Medulla oblongata (tissue), 1 donor: ENCODE results near the gene FOXP1.
A peak's percentile ranks its signal among the peaks of the same experiment; 100 is the strongest.

Source experiments
- DNase-seq: peaks from one replicate; pipeline ENCODE4 v3.0.0-alpha.2; 2015; ENCODE audit errors: extremely low spot score

Gene FOXP1

GRCh38 chr3:71398157-71398836 lies 185.2 kb downstream of the FOXP1 start:
- DNase-seq = no peak

- no peak for DNase-seq
Observed at GRCh38 chr3:71397726-71398125, 185.8 kb downstream of the FOXP1 start.

DNA sequence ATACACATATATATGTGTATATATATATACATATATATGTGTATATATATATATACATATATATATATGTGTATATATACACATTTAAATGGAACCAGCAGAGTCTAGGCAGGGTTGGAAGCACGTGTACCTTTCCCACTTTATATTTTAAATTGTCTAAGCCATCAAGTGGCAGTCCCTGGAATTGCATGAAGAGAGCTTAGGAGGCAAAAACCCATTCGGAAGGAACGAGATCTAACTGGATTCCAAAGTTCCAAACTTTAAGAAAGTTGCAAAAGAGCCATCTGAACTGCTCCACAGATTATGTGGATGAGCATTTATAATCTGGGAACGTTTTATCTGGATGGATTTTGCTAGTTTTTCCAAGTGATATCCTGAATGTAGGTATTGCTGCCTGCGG lies 186.5 kb downstream of the FOXP1 start:
- peak; percentile 22 for DNase-seq

DNA sequence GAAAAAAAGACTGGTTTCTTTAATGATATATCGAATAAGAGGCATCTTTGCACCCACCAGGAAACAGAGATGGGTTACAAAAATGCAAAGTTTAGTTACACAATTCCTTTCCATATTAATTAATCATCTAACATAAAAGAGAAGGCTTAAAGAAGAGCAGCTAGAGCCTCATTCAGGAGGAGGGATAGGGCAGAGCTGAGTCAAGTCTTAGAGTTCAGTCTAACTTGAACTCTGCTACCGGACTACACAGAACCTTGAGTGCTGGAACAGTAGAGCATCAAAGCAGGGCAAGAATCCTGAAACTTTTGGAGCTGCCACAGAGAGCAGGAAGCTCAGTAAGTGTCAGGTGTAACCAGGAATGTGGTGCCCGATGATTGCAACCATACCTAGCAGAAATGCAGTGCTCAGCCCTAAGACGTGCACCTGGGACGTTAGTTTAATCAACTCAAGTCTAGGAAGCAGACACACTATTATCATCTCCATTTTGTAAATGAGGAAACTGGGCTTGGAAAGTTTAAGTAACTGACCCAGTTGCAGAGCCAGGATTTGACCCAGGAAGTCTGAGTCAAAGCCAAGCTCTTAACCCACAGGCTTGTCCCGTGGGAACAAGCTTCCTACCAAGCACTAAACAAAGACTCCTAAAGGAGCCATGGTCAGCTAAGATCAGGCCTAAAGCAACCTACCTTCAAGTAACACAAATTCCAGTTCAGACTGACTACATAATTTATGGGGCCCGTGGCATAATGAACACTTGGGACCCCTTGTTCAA lies 187.4 kb downstream of the FOXP1 start:
- DNase-seq = no peak

DNA sequence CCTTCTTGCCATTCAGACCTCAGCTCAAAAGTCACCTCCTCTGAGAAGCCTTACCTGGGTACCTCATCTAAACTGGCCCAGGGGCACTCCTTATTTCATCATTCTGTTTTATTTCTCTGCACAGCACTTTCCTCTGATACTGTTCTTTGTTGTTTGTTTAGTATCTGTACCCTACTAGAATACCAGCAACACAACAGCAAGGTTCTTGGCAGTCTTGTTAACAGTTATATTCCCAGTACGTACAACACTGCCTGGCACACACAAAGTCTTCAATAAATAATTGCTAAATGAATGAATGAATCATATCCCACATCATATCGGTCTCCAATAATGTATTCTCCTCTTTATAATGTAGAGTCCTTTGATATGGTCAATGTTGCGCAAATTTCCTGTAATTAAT lies 188.1 kb downstream of the FOXP1 start:
- no peak for DNase-seq

GRCh38 chr3:71393745-71394144 lies 189.8 kb downstream of the FOXP1 start:
- DNase-seq = no peak

DNA sequence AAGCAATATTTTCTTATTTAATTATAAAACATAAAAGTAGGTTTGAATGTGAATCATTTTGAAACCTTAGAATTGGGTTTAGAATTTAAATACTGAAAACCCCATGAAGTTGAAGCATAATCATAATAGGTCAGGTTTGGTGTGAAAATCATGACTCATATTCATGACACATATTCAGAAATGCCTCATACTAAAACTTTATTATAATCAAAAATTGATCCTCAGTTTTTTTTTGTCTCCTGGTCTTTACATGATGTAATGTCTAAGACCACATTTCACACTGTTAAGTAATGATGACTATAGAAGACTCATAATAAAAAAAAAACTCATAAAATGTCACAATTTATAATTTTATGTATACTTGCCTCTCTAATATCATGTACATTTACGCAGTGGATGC lies 190.4 kb downstream of the FOXP1 start:
- DNase-seq = no peak

DNA sequence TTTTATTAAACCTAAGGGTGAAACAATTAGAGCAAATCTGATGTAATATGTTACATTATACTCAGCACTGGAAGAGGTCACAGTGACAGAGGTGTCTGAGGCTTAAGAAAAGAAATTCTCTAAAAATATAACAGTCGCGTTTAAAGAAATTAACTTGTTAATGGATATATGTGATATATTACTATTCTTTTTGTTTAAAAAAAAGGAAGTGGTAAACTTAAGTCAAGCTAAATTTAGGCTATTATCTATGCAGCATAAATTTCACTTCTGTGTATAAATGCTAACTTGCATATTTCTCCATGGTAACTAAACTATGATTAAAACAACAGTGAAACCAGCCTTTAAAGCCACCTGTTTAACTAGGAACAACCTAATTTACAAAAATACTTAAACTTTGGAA lies 191.3 kb downstream of the FOXP1 start:
- DNase-seq = no peak

DNA sequence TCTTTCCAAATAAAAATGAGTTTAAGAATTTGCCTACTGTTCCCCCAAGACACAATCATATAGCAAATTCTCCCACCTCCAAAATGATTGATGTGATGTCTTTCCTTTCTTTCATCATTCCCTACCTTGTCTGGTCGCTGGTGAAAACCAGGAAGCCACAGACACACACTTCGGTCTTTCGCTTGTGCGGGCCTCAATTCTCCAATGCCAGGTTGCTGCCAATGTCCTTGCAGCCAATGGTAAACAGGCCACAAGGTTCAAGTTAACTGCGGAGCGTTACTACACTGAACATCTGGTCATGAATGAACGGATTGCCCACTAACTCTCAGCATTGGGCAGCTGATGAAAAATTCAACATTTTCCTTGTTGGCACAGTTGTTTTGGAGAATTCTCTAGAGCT lies 192.2 kb downstream of the FOXP1 start:
- no peak for DNase-seq

GRCh38 chr3:71389911-71390573 lies 193.5 kb downstream of the FOXP1 start:
- peak; percentile 60 for DNase-seq

GRCh38 chr3:71389191-71389590 lies 194.3 kb downstream of the FOXP1 start:
- DNase-seq = no peak

GRCh38 chr3:71388535-71389120 lies 194.9 kb downstream of the FOXP1 start:
- DNase-seq = no peak

DNA sequence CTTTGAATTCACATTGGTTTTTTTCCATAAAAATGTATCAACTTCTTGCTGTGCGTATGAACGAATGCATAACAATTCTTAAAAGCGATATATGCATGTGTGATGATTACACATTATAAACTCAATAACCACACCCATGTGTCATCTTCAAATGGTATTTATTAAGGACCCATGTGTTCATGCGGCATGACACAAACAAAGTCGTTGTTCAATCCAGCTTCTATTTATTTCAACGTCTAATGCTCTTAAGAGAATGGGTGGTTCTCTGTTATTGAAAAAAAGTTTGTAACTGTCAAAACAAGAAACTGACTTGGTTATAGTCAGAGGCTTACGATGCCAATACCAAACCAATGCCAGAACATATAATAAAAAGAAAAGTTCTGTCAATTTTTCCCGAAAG lies 195.9 kb downstream of the FOXP1 start:
- no peak for DNase-seq

- DNase-seq = no peak
Observed at GRCh38 chr3:71384837-71385716, 198.5 kb downstream of the FOXP1 start.

- no peak for DNase-seq
Observed at GRCh38 chr3:71384388-71384787, 199.1 kb downstream of the FOXP1 start.

GRCh38 chr3:71380096-71380495 lies 203.4 kb downstream of the FOXP1 start:
- no peak for DNase-seq

GRCh38 chr3:71378509-71378908 lies 205.0 kb downstream of the FOXP1 start:
- no peak for DNase-seq

DNA sequence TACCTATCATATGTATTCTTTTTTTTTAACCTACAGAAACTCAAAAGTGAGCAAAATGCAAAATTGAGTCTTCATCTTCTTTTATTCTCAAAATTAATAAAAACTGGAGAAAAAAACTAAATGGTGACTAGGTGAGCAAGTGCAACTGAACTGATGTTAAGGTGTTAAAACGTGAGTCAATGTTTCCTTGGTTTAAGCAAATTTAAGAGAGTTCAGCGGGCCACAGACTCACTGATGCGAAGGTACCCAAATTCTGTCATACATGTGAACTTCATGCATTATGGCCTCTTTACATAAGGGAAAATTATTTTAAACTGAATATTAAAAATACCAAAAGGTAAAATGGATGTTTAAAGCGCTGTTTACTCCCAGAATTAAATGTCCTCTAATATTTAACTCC lies 206.6 kb downstream of the FOXP1 start:
- DNase-seq = no peak

GRCh38 chr3:71376503-71376902 lies 207.0 kb downstream of the FOXP1 start:
- DNase-seq = no peak

GRCh38 chr3:71374582-71374981 lies 208.9 kb downstream of the FOXP1 start:
- DNase-seq = no peak

GRCh38 chr3:71372911-71373637 lies 210.5 kb downstream of the FOXP1 start:
- DNase-seq = no peak
